Measurements from ENCODE around the gene MICAL2.

DNA sequence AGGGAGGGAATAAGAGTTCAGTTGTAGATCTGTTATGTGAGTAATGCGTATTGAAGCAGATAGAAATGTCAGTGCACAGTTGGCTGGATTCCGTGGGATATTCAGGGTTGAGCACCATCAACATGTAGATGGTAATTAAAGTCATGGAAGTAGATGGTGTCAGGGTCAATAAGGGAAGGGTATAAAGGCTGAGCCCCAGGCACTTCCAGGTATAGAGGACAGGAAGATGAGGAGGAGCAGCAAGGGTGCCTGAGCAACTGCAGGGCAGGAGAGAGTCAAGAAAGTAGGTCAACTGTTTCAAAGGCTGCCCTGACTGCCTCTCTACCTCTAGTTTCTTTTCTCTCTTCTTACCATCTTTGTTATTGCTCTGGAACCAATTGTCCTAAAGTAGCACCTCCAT lies 85.9 kb downstream of the MICAL2 start:
- TF ChIP-seq, protein P1, sequence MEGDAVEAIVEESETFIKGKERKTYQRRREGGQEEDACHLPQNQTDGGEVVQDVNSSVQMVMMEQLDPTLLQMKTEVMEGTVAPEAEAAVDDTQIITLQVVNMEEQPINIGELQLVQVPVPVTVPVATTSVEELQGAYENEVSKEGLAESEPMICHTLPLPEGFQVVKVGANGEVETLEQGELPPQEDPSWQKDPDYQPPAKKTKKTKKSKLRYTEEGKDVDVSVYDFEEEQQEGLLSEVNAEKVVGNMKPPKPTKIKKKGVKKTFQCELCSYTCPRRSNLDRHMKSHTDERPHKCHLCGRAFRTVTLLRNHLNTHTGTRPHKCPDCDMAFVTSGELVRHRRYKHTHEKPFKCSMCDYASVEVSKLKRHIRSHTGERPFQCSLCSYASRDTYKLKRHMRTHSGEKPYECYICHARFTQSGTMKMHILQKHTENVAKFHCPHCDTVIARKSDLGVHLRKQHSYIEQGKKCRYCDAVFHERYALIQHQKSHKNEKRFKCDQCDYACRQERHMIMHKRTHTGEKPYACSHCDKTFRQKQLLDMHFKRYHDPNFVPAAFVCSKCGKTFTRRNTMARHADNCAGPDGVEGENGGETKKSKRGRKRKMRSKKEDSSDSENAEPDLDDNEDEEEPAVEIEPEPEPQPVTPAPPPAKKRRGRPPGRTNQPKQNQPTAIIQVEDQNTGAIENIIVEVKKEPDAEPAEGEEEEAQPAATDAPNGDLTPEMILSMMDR (IDR thresholded peaks at IDR 0.05), result no peak
- TF ChIP-seq RAD21 (conservative IDR thresholded peaks at IDR 0.05 in 1 of 2, IDR thresholded peaks at IDR 0.05 in 1 of 2), result no peak
- no peak for TF ChIP-seq POLR2AphosphoS2 (conservative IDR thresholded peaks at IDR 0.05; ENCODE audit: low read length)
- no peak for TF ChIP-seq RNF2 (IDR thresholded peaks at IDR 0.05; ENCODE audit: borderline replicate concordance, low read depth)
- no peak for TF ChIP-seq ESRRA (IDR thresholded peaks at IDR 0.05; ENCODE audit: borderline replicate concordance, low read length)
- TF ChIP-seq CHD2 (IDR thresholded peaks at IDR 0.05; ENCODE audit: low read length, partially characterized antibody), result no peak
- TF ChIP-seq MAFK (IDR thresholded peaks at IDR 0.05; ENCODE audit: partially characterized antibody), result no peak
- TF ChIP-seq, protein P2, sequence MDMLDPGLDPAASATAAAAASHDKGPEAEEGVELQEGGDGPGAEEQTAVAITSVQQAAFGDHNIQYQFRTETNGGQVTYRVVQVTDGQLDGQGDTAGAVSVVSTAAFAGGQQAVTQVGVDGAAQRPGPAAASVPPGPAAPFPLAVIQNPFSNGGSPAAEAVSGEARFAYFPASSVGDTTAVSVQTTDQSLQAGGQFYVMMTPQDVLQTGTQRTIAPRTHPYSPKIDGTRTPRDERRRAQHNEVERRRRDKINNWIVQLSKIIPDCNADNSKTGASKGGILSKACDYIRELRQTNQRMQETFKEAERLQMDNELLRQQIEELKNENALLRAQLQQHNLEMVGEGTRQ (IDR thresholded peaks at IDR 0.05), result no peak
- no peak for TF ChIP-seq EP300 (IDR thresholded peaks at IDR 0.05)

Data from A549 (cell line).